Measurements from ENCODE around the gene DLG4. TPM values are rescaled to one million over a fixed set of nuclear protein-coding genes. Genes with fewer than 3 reads are reported as not detected.
"Not testable (repeated sequence)": the region's sequence is repeated elsewhere in the genome, so short reads cannot be mapped to it uniquely, and the experiment has no call there.

Gene DLG4
- total RNA-seq, 4 donors from 2014 or later: 2.6 to 15.7 (median 9.4) TPM

DNA sequence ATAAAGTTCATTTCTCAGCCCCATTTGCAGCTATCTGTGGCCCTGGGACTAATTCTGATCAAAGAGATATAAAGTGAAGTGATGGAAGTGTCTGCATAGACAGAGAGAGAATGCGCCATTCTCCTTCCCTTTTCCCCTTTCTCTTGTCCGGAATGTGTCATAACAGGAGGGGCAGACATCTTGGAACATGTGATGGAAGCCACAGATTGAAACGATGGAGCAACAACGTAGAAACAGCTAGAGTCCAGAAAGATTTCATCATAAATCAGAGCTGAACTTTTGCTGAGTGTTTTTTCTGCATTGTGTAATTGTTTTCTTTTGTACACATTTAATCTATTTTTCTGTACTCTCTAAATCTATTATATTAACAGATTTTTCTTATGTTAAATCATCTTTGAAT, 51.8 kb downstream of the DLG4 start:
- H3K4me1 ChIP-seq: no peaks in the 10 kb centered on the region
- no peak overlapping the region for H3K27ac ChIP-seq
- H3K4me3 ChIP-seq: no peak overlapping the region
- H3K36me3 ChIP-seq: no peaks in the 10 kb centered on the region
- no peaks in the 10 kb centered on the region for H3K27me3 ChIP-seq
- TF ChIP-seq CTCF (IDR thresholded peaks at IDR 0.05) (no peak), POLR2A (IDR thresholded peaks at IDR 0.05) (no peak)
- peaks cover 0 to 14% (median 0%) of the 10 kb centered on the region in 4 donors for H3K9me3 ChIP-seq
- DNase-seq: no peak

DNA sequence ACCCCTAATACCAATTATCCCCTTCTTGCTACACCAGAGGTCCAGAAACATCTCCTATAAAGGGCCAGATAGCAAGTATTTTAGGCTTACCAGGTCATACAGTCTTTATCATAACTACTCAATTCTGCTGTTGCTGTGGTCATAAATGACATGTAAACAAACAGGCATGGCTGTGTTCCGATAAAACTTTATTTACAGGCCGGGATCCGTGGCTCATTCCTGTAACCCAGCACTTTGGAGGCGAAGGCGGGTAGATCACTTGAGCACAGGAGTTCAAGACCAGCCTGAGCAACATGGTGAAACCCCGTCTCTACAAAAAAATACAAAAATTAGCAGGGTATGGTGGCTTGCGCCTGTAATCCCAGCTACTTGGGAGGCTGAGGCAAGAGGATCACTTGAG, 52.8 kb downstream of the DLG4 start:
- Histone ChIP-seq H3K27ac (no peak overlapping the region), H3K27me3 (no peaks in the 10 kb centered on the region), H3K9me3 (peaks cover 0 to 14% (median 0%) of the 10 kb centered on the region in 4 donors), H3K4me3 (no peak overlapping the region), H3K4me1 (no peaks in the 10 kb centered on the region), H3K36me3 (no peaks in the 10 kb centered on the region)
- TF ChIP-seq CTCF (IDR thresholded peaks at IDR 0.05) (no peak), POLR2A (IDR thresholded peaks at IDR 0.05) (no peak)
- DNase-seq: no peak

GRCh38 chr17:7159571-7159970, 60.1 kb downstream of the DLG4 start:
- not testable (repeated sequence) for H3K9me3 ChIP-seq, H3K27me3 ChIP-seq, H3K4me1 ChIP-seq, DNase-seq, H3K27ac ChIP-seq, H3K36me3 ChIP-seq, H3K4me3 ChIP-seq

GRCh38 chr17:7158424-7158823, 61.2 kb downstream of the DLG4 start:
- H3K27ac ChIP-seq, H3K36me3 ChIP-seq, H3K27me3 ChIP-seq, H3K4me1 ChIP-seq, H3K4me3 ChIP-seq, H3K9me3 ChIP-seq, DNase-seq: not testable (repeated sequence)

DNA sequence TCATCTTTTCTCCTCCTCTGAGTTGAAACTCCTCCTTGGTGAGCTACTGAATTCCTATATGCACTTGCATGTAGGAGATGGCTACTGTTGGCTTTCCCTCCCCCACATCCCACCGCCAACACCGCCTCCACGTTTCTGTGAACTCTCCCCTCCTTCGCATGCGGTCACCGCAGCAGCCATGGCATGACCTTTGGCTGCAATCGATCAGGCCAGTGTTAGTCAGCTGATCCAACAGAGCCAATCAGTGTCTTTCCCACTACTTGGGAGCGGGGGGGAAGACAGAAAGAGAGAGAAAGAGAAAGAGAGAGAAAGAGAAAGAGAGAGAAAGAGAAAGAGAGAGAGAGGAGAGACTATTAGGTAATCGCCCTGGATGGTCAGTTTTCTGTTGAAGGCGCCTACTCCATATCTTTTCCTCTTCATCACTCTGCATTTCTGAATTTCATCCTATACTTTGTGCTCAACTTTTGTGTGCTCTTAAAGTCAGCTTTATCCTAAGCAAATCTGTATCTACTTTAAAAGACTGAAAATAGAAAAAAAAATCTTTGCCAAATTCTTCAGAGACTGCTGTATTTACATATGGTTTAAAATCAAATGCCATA, 63.2 kb downstream of the DLG4 start:
- DNase-seq: no peak
- H3K27me3 ChIP-seq: no peaks in the 10 kb centered on the region
- no peak for TF ChIP-seq CTCF (IDR thresholded peaks at IDR 0.05)
- TF ChIP-seq POLR2A (IDR thresholded peaks at IDR 0.05): no peak

GRCh38 chr17:7147772-7148171, 71.9 kb downstream of the DLG4 start:
- Histone ChIP-seq H3K27me3 (no peaks in the 10 kb centered on the region), H3K36me3 (no peaks in the 10 kb centered on the region), H3K4me1 (no peaks in the 10 kb centered on the region), H3K4me3 (no peak overlapping the region), H3K9me3 (no peaks in the 10 kb centered on the region), H3K27ac (no peak overlapping the region)
- no peak for DNase-seq
- no peak for TF ChIP-seq POLR2A (IDR thresholded peaks at IDR 0.05)
- no peak for TF ChIP-seq CTCF (IDR thresholded peaks at IDR 0.05)

More for the DNA sequence above, 63.2 kb downstream of the DLG4 start:
- Histone ChIP-seq H3K27ac (no peak overlapping the region), H3K4me3 (no peak overlapping the region), H3K36me3 (no peaks in the 10 kb centered on the region), H3K4me1 (no peaks in the 10 kb centered on the region), H3K9me3 (no peaks in the 10 kb centered on the region)

DNA sequence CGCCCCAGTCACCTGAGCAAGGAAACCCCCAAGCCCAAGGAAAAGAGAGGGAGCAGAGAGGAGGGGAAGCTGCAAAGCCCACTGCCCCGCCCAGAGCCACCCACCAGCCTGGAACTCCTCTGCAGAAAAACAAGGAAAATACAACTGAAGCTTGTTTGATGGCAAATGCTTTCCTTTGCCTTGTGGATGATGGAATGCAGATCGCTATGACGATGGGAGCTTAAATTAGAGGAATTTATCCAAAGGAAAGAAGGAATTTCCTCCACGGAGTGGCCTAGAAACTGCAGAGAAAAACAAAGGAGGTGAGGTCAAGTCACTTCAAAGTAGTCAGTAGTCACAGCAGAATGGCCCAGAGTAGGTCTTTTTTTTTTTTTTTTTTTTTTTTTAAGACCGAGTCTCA, 73.5 kb downstream of the DLG4 start:
- no peak for TF ChIP-seq POLR2A (IDR thresholded peaks at IDR 0.05)
- no peak for TF ChIP-seq CTCF (IDR thresholded peaks at IDR 0.05)
- Histone ChIP-seq H3K4me3 (no peak overlapping the region), H3K36me3 (no peaks in the 10 kb centered on the region), H3K9me3 (no peaks in the 10 kb centered on the region), H3K27ac (no peak overlapping the region), H3K27me3 (no peaks in the 10 kb centered on the region), H3K4me1 (no peaks in the 10 kb centered on the region)
- DNase-seq: no peak

Data from Peyer's patch (tissue), 4 donors.